Neural cell (in vitro differentiated cells): ENCODE measurements around the gene COX6B2. TPM values are rescaled to one million over a fixed set of nuclear protein-coding genes. Genes with fewer than 3 reads are reported as not detected.

Experiments used
- polyA plus RNA-seq: library from polyadenylated mRNA; depleted of rRNA; stranded (reverse); fragments of >200 nt; gene quantifications from 2 replicates; pipeline ENCODE4 v1.2.3, GENCODE V29; 2014

COX6B2 gene
- polyA plus RNA-seq, 1 donor from 2014 or later = 0.17 TPM

Other genes with a start within 250 kb of the COX6B2 start
- gene PPP1R12C, start 237.1 kb downstream of the COX6B2 start, polyA plus RNA-seq = 109 and 137 TPM in 2 replicates
- 4.0 and 6.2 TPM in 2 replicates for gene TNNT1, start 205.5 kb downstream of the COX6B2 start, polyA plus RNA-seq
- 22.5 and 22.6 TPM in 2 replicates for gene TNNI3, start 197.0 kb downstream of the COX6B2 start, polyA plus RNA-seq
- 0.38 and 2.2 TPM in 2 replicates for gene DNAAF3, start 188.1 kb downstream of the COX6B2 start, polyA plus RNA-seq
- gene SYT5, start 174.4 kb downstream of the COX6B2 start, polyA plus RNA-seq = 210 and 237 TPM in 2 replicates
- gene PTPRH, start 145.2 kb downstream of the COX6B2 start, polyA plus RNA-seq = 0.54 and 0.56 TPM in 2 replicates
- 0.84 and 2.3 TPM in 2 replicates for gene TMEM86B, start 126.0 kb downstream of the COX6B2 start, polyA plus RNA-seq
- gene PPP6R1, start 95.7 kb downstream of the COX6B2 start, polyA plus RNA-seq = 20.0 and 33.0 TPM in 2 replicates
- gene HSPBP1, start 74.6 kb downstream of the COX6B2 start, polyA plus RNA-seq = 61.1 and 86.8 TPM in 2 replicates
- gene BRSK1, start 70.7 kb downstream of the COX6B2 start, polyA plus RNA-seq = 213 and 244 TPM in 2 replicates
- not detected in 2 replicates for gene TMEM150B, start 29.4 kb downstream of the COX6B2 start, polyA plus RNA-seq
- 50.9 and 72.1 TPM in 2 replicates for gene KMT5C, start 14.8 kb downstream of the COX6B2 start, polyA plus RNA-seq
- not detected in 2 replicates for gene GARIN5B, start 8.5 kb upstream of the COX6B2 start, polyA plus RNA-seq
- gene IL11, start 15.7 kb upstream of the COX6B2 start, polyA plus RNA-seq = 0.62 and 1.7 TPM in 2 replicates
- gene TMEM190, start 22.1 kb upstream of the COX6B2 start, polyA plus RNA-seq = not detected in 2 replicates
- not detected in 2 replicates for gene TMEM238, start 29.6 kb upstream of the COX6B2 start, polyA plus RNA-seq
- gene RPL28, start 31.2 kb upstream of the COX6B2 start, polyA plus RNA-seq = 135 and 195 TPM in 2 replicates
- 119 and 188 TPM in 2 replicates for gene UBE2S, start 53.1 kb upstream of the COX6B2 start, polyA plus RNA-seq
- 4.5 and 7.1 TPM in 2 replicates for gene SHISA7, start 88.6 kb upstream of the COX6B2 start, polyA plus RNA-seq
- gene ISOC2, start 106.9 kb upstream of the COX6B2 start, polyA plus RNA-seq = 47.7 and 48.1 TPM in 2 replicates
- gene C19orf85, start 110.0 kb upstream of the COX6B2 start, polyA plus RNA-seq = 0.19 and 3.0 TPM in 2 replicates
- gene ZNF628, start 121.9 kb upstream of the COX6B2 start, polyA plus RNA-seq = 0.37 and 0.68 TPM in 2 replicates
- gene NAT14, start 130.5 kb upstream of the COX6B2 start, polyA plus RNA-seq = 129 and 145 TPM in 2 replicates
- gene SSC5D, start 133.7 kb upstream of the COX6B2 start, polyA plus RNA-seq = 0.45 and 1.4 TPM in 2 replicates
- not detected in 2 replicates for gene SBK2, start 182.4 kb upstream of the COX6B2 start, polyA plus RNA-seq
- not detected in 2 replicates for gene SBK3, start 190.8 kb upstream of the COX6B2 start, polyA plus RNA-seq
- gene ZNF579, start 226.1 kb upstream of the COX6B2 start, polyA plus RNA-seq = 7.4 and 10.8 TPM in 2 replicates
- gene FIZ1, start 244.8 kb upstream of the COX6B2 start, polyA plus RNA-seq = 5.1 and 7.4 TPM in 2 replicates
- gene ZNF524, start 245.6 kb upstream of the COX6B2 start, polyA plus RNA-seq = 3.2 and 3.9 TPM in 2 replicates